K562 (cell line): ENCODE measurements around the gene FYTTD1. TPM values are rescaled to one million over a fixed set of nuclear protein-coding genes. Genes with fewer than 3 reads are reported as not detected.

Experiments used
- ESRRB ChIP-seq: fragments of 250-450 bp; sonication (Bioruptor Pico); IDR thresholded peaks from 2 replicates; pipeline ENCODE4 v1.5.0; 2020; ENCODE audit warnings: mild to moderate bottlenecking, moderate library complexity, borderline replicate concordance
- ETV6 ChIP-seq, 3 experiments: fragments of 150-350 bp in 1 of 3; sonication (generic) in 1 of 3; formaldehyde crosslinking in 1 of 3; IDR thresholded peaks; 2 replicates each; pipeline versions ENCODE4 v1.6.1 to v1.8.0; 2014 to 2022; ENCODE audit warnings: borderline replicate concordance in 2 of 3, low read depth in 2 of 3, antibody characterized with exemption in 1 of 3, low read length in 1 of 3, mild to moderate bottlenecking in 1 of 3, missing genetic modification reagents in 1 of 3
- FOXA3 ChIP-seq, 2 experiments: fragments of 450-650 bp in 1 of 2; sonication (generic) in 1 of 2; formaldehyde crosslinking; IDR thresholded peaks in 1 of 2; conservative IDR thresholded peaks in 1 of 2; 2 replicates each; pipeline versions ENCODE4 v1.4.0 to v1.8.0; 2020 to 2022; ENCODE audit warnings: mild to moderate bottlenecking in 2 of 2, missing genetic modification reagents in 1 of 2
- FOXO4 ChIP-seq: fragments of 450-650 bp; formaldehyde crosslinking; IDR thresholded peaks from 2 replicates; pipeline ENCODE4 v1.4.0; 2020; ENCODE audit warnings: mild to moderate bottlenecking, moderate library complexity
- HMG20A ChIP-seq: fragments of 450-650 bp; formaldehyde crosslinking; conservative IDR thresholded peaks from 2 replicates; pipeline ENCODE4 v1.4.0; 2020; ENCODE audit warnings: mild to moderate bottlenecking, mixed read lengths
- HNRNPL ChIP-seq: fragments of 200-400 bp; formaldehyde crosslinking; IDR thresholded peaks from 2 replicates; pipeline ENCODE4 v1.6.1; 2017; ENCODE audit warnings: low read depth, mild to moderate bottlenecking, low read length
- NFRKB ChIP-seq: fragments of 450-650 bp; IDR thresholded peaks from 2 replicates; pipeline ENCODE4 v1.6.1; 2016; ENCODE audit warnings: low read depth
- NR2C2 ChIP-seq, 2 experiments: fragments of 200-800 bp in 1 of 2; sonication (Bioruptor generic) in 1 of 2; sonication (generic) in 1 of 2; formaldehyde crosslinking in 1 of 2; IDR thresholded peaks; 2 replicates each; pipeline versions ENCODE4 v1.6.1 to v1.8.0; 2016 to 2022; ENCODE audit warnings: mild to moderate bottlenecking in 1 of 2, missing compliant biosample characterization in 1 of 2, missing genetic modification characterization in 1 of 2, missing genetic modification reagents in 1 of 2
- POLR2AphosphoS5 ChIP-seq: IDR thresholded peaks from 2 replicates; pipeline ENCODE4 v1.6.1; 2011; ENCODE audit warnings: mild to moderate bottlenecking, low read depth, low read length, moderate library complexity; ENCODE audit not compliant: control insufficient read depth, insufficient read depth
- RUNX1 ChIP-seq: sonication (generic); IDR thresholded peaks from 2 replicates; pipeline ENCODE4 v1.6.1; 2016; ENCODE audit warnings: antibody characterized with exemption, low read depth
- SNRNP70 ChIP-seq: fragments of 200-400 bp; formaldehyde crosslinking; optimal IDR thresholded peaks from 2 replicates; pipeline ENCODE3; 2017; ENCODE audit warnings: low read depth, low read length
- STAT5A ChIP-seq: IDR thresholded peaks from 2 replicates; pipeline ENCODE4 v1.6.1; 2012; ENCODE audit warnings: low read length, inconsistent platforms, borderline replicate concordance
- TAL1 ChIP-seq: fragments of 450-650 bp; IDR thresholded peaks from 2 replicates; pipeline ENCODE4 v1.6.1; 2016; ENCODE audit warnings: mild to moderate bottlenecking
- THRB ChIP-seq: fragments of 450-650 bp; formaldehyde crosslinking; conservative IDR thresholded peaks from 2 replicates; pipeline ENCODE4 v1.4.0; 2022; ENCODE audit warnings: mild to moderate bottlenecking, missing genetic modification characterization
- WHSC1 ChIP-seq: IDR thresholded peaks from one replicate; pipeline ENCODE4 v1.6.1; 2012; ENCODE audit warnings: low read length, control low read depth, inconsistent platforms
- ZKSCAN1 ChIP-seq: fragments of 150-350 bp; IDR thresholded peaks from 2 replicates; pipeline ENCODE4 v1.6.1; 2016; ENCODE audit warnings: low read depth, low read length
- ZNF695 ChIP-seq: fragments of 450-650 bp; formaldehyde crosslinking; IDR thresholded peaks from 2 replicates; pipeline ENCODE4 v1.4.0; 2020; ENCODE audit warnings: mild to moderate bottlenecking, moderate library complexity
- polyA plus RNA-seq, 8 experiments: library from polyadenylated mRNA; depleted of rRNA in 4 of 8; stranded (reverse) in 5 of 8; unstranded in 3 of 8; fragments of >200 nt; fragmentation: Nextera tagmentation in 2 of 8; fragmentation: Illumina TruSeq in 1 of 8; extraction: Ambion mirVana in 2 of 8; extraction: Trizol in 1 of 8; gene quantifications; 2 replicates each; pipeline versions ENCODE4 v1.2.1 to v1.2.3, GENCODE V29; 2011 to 2014; ENCODE audit warnings: inconsistent platforms in 1 of 8, missing spikeins in 1 of 8
- total RNA-seq, 7 experiments: library from RNA; depleted of rRNA in 6 of 7; stranded (reverse); fragments of >200 nt in 6 of 7; fragmentation: Illumina TruSeq in 2 of 7; extraction: Trizol in 2 of 7; gene quantifications; 2 replicates each; pipeline versions ENCODE4 v1.2.1 to v1.2.3, GENCODE V29; 2011 to 2021; ENCODE audit warnings: low replicate concordance in 1 of 7

Gene FYTTD1
- total and polyA plus RNA-seq, 9 of the 15 experiments (the other 6 are each of a cell fraction or from before 2014, with no cell fraction given): 35.7 to 106 (median 76.3) TPM

GRCh38 chr3:197791113-197791891 lies 41.6 kb downstream of the FYTTD1 start, which contains the start of gene LRCH3 (continued):
- TF ChIP-seq FOXA3 (CRISPR knock-in tag; conservative IDR thresholded peaks at IDR 0.05 in 1 of 2, IDR thresholded peaks at IDR 0.05 in 1 of 2): no peak; a peak in 1 of 4 replicates
- TF ChIP-seq TAL1: no peak
- peak; percentile 79; the same call in 1 of the 2 replicates for TF ChIP-seq POLR2AphosphoS5
- TF ChIP-seq ESRRB (CRISPR knock-in tag): no peak
- TF ChIP-seq ZKSCAN1: 0 out of 2 replicates have a peak, but pooled peaks have one; percentile 17
- no peak for TF ChIP-seq FOXO4 (CRISPR knock-in tag)
- TF ChIP-seq ZNF695: no peak
- TF ChIP-seq NR2C2 (CRISPR knock-in tag; IDR thresholded peaks at IDR 0.05): no peak
- TF ChIP-seq NR2C2 (tag; IDR thresholded peaks at IDR 0.05): 0 out of 2 replicates have a peak, but pooled peaks have one; percentile 13
- no peak for TF ChIP-seq RUNX1
- TF ChIP-seq SNRNP70: no peak
- TF ChIP-seq THRB (CRISPR knock-in tag): no peak
- no peak for TF ChIP-seq HMG20A (CRISPR knock-in tag)
- peak; percentile 84 for TF ChIP-seq NFRKB
- no peak for TF ChIP-seq WHSC1
- TF ChIP-seq STAT5A: no peak
- TF ChIP-seq HNRNPL: 0 out of 2 replicates have a peak, but pooled peaks have one; percentile 49
- no peak for TF ChIP-seq ETV6 (IDR thresholded peaks at IDR 0.05; ENCODE audit: borderline replicate concordance in 1 of 2, low read depth in 2 of 2, low read length in 1 of 2)
- TF ChIP-seq ETV6 (CRISPR knock-in tag; IDR thresholded peaks at IDR 0.05; ENCODE audit: borderline replicate concordance): no peak
